Posterior vena cava (tissue), 2 donors: ENCODE results near the gene DNAH6. TPM values are rescaled to one million over a fixed set of nuclear protein-coding genes. Genes with fewer than 3 reads are reported as not detected.
"Not testable (repeated sequence)": the region's sequence is repeated elsewhere in the genome, so short reads cannot be mapped to it uniquely, and the experiment has no call there.

Experiments used
- DNase-seq: peaks from one replicate; pipeline ENCODE4 v3.0.0-alpha.2; 2020; ENCODE audit warnings: low spot score
- intact Hi-C, 2 donors: fragments of 100-400 bp; cut with DNase I; formaldehyde crosslinking; loops; one replicate each; pipeline versions ENCODE4 v1.14.1 to v1.14.2; 2022 to 2023
- total RNA-seq, 2 donors: library from RNA; stranded (reverse); fragmentation: NEBNext Ultra II Directional; extraction: Animal tissue kit (Norgen Biotek cat#: 25700); gene quantifications; one replicate each; pipeline ENCODE4 v1.2.1, GENCODE V29; 2021
- donor health status: DM: yes; HTN: yes; CAD: no.
- donor health status: DM: yes; HTN: yes; CAD: no.

DNAH6 gene
- total RNA-seq, 2 donors from 2014 or later = 0.24 to 0.46 TPM

DNA sequence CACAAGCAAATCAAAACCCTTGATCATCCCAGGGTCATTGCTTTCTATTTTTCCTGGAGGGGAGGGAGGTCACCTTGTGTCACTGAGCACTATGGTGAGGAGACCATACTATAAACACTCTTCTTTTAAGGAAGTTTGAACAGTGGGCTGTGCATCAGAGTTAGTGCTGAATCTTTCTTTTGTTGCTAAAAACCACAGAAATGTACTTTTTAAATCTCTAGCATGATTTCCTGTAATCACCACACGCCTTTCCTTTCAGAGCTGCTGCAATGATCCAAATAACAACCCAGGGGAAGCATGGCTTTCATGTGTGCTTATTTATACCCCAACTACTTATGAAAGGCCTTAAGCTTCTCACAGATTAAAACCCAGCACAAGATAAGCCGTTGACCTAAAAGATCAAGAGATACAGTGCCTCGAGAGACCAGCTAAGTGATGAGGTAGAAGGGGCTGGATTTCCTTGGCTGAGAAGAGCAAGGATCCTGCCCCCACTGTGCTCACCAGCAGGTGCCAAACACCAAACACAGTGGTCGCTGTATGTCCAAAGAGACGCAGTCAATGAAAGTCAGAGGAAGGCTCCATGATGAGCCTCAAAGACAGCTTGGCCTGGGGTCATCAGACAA is 329.9 kb downstream of the DNAH6 start:
- DNase-seq = no peak
- intact Hi-C loops = no loop called here

DNA sequence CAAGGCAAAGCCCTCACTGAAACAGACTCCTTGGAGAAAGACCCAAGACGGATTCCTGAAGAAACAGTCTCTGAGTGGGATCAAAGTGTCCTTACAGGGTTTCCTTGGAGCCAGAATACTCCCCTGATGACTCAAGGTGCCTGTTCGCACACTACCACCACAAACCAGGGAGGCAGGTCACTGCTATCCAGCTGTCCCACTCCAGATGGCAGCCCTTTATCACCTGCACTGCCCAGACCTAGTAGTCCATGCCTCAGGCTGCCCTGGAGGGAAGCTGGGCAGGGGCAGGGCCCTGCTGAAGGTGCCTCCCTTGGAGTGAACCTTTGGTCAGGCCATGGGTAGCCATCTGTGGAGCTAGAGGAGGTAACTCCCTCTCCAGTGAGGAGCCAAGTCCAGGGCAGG is 330.4 kb downstream of the DNAH6 start:
- intact Hi-C loops = no loop called here
- no peak for DNase-seq

DNA sequence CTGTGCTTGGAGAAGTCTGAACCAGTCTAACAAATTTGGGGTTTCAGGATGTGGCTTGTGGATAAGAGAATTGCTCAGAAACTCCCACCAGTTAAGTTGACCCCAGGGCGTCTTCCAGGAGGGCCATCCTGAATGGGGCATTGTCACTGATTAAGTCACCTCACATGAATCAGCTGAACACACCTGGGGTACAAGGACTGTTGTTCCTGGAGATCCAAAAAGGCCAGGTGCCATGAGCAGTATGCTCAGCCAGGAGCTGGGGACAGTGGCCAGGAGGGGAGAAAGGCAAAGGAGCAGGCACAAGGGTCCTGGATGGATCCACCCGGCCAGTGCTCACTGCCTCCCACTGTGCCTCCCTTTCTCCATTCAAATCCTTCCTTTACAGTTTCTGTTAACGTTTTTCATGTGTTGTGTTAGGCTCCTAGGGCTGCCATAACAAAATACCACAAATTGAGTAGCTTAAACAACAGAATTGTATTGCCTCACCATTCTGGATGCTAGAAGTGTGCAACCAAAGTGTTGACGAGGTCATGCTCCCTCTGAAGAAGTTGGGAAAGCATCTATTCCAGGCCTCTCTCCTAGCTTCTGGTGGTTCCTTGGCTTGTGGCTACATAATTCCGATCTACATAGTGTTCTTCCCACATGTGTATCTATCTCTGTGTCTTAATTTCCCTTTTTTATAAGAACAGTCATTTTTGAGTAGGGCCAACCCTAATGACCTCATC is 331.2 kb downstream of the DNAH6 start:
- intact Hi-C loops = no loop called here

DNA sequence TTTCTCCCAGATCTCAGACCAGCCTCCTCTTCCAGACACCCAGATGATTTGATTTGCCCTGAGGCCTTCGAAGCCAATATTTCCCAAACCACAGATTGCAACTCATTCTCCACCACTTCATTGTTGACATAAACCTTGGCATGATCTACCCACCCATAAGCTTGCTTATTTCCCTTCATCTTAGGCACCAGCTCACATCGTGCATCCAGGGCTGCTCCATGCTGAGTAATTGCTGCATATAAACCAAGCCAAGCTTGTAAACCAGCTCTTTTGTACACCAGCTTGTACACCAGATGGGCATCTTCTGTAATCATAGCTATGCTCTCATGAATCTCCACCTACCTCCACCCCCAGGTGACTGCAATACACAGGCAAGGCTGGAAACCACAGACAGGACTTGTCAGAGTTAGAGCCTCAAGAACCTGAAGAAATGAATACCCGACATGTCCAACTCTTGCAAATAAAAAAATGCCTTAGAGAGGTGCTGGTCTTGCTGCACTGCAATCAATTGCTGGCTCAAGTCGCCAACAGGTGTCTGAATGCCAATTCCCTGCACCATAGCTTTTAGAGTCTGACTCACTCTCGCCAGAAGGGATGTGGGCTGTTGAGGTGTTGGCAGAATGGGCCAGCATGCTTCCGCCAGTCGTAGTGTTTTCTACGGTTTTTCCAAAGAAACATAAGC is 333.1 kb downstream of the DNAH6 start:
- intact Hi-C loops = no loop called here
- no peak for DNase-seq

More for the DNA sequence above, 331.2 kb downstream of the DNAH6 start:
- DNase-seq = no peak

DNA sequence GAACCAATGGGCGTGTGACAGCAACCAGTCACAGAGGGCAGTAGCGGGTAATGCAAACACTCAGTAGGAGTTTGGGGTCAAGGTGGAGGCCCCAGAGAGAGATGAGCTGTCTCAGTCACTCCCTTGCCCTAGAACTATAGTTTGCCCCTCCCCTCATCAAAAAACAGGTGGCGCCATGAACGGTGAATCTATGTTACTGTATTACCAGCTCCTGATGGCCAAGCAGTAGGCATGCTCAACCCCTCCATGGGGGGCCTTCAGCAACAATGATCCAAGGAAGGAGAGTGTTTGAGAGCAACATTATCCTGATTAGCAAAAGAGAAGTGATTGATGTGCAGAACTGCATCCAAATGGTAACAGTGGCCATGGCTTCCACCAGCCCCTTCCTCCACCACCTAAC is 334.2 kb downstream of the DNAH6 start:
- no peak for DNase-seq
- intact Hi-C loops = no loop called here

DNA sequence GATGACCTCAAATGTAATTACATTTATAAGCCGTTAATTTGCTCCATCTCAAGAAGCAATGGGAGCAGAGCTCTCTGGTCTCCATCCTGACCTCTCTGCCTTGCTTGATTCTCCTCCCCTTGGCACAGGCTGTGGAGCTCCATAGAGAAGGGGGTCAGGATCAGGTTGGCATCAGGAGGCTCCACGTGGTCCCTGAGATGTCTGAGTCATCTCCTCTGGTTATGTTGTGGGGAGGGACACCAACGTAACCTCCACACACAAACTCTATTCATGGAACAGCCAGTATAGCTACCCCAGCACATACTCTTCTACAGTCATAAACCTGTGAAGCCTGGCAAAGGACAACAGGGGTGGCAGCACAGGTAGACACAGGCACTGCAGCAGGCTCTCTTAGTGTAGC is 335.6 kb downstream of the DNAH6 start:
- intact Hi-C loops = no loop called here
- DNase-seq = no peak

DNA sequence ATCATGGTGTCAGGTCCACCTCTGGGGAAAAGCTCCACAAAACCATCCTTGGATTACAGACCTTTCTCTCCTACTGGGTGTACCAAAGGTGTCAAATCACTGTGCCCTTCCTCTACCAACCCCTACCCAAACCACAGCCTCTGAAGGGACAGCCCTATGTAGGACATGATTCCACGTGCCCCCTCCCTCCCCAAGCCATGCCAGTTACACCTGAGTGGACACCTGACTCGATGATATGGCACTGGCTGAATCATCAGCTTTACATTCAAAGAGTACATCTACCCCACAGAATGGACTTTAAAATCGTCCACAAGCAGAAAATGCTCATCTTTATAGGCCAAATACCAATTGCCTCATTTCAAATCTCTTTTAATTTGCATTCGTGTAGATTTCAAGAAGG is 338.6 kb downstream of the DNAH6 start:
- no peak for DNase-seq
- intact Hi-C loops = no loop called here

DNA sequence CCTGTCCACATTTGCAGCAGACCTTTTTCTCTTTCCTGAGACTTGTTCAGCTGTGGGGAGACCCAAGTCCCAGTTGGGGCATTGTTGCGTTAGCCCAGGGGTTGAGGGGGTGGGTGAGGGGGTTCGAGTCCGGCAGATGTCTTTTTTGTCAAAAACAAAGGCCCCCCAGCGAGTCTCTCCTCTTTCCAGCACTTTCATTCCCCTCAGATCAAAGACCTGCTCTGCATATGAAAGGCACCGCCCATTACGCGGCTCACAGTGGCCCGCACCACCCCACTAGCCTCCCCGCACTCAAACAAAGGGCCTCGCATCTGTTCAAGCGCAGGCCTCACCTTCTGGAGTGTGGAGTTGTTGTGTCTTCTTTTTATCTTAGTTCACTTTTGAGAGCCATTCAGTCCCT is 339.4 kb downstream of the DNAH6 start:
- intact Hi-C loops = no loop called here
- no peak for DNase-seq

DNA sequence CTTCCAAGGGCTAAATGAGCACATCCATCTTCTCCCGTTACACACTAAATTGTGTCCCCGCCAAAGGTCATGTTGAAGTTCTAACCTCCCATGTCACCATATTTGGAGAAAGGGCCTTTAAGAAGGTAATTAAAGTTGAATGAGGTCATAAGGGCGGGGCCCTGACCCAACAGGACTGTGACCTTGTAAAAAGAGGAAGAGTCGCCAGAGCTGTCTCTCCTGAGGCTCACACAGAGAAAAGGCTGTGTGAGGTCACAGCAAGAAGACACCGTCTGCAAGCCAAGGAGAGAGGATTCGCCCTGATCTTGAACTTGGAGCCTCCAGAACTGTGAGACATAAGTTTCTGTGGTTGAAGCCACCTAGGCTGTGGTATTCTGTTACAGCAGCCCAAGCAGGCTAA is 340.5 kb downstream of the DNAH6 start:
- DNase-seq = no peak
- intact Hi-C loops = no loop called here

DNA sequence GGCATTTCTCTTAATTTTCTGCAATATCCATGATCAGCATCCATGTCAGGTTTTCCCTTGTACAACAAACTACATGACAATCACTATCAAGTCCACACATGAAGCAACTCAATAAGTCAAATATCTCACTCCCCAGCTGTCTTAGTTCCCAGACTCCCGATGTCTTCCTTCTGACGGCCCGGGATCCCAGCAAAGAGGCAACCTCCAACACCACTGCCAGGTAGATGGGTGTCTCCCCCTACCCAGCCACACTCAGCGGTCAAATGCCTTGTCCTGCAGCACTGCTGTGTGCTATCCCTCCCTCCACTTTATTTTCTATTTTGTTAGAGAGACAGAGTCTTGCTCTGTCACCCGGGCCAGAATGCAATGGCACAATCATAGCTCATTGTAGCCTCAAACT is 341.3 kb downstream of the DNAH6 start:
- DNase-seq = no peak
- intact Hi-C loops = no loop called here

DNA sequence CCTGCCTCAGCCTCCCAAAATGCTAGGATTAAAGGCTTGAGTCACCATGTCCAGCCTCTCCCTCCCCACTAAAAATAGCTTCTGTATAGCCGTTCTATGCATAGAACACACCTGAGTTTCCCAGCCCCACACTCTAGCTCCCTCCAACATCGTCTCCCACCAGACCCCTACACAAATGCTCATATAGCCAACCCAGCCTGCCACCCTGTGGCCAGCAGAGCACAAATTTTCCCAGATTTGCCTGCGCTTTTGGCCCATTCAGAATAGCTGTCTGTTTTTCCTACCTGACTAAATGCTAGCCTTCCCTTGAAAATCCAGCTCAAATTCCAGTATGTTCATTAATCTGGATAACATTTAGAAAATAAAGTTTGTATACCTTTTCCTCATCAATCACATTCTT is 341.8 kb downstream of the DNAH6 start:
- intact Hi-C loops = no loop called here
- no peak for DNase-seq

DNA sequence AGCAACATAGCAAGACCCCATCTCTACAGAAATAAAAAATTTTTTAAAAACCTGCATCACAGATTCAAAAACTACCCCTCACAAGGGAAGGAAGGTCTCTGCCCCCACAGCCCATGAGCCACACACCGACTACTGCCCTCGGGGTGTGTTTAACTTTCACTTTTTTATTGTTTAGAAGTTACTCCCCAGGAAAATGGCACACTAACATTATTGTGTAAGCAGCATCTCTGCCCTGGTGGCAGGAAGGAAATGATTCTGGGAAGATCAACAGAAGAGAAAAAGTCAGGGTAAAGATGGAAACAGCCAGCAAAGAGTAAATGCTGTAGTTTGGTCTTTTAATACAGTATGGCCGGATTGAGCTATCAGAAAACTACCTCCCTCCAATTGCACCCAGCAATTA is 342.6 kb downstream of the DNAH6 start:
- intact Hi-C loops = no loop called here
- no peak for DNase-seq

DNA sequence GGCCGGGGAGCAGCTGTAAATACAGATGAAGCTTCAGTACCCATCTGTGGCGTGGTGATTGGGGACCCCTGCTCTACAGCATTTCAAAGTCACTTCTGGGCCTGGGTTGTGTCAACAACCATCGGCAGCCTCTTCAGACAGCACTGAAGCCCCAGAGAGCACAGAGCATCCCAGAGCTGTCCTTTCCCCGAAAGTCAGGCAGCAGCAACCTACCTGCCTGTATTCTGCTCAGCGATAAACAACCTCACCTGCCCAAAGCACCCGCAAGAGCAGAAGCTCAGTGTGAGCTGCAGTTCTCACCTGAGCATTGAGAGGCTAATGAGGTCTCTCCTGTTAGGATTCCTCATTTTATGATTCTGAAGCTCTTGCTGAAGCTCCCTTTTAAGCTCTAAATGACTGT is 345.2 kb downstream of the DNAH6 start:
- intact Hi-C loops = no loop called here
- DNase-seq = no peak

DNA sequence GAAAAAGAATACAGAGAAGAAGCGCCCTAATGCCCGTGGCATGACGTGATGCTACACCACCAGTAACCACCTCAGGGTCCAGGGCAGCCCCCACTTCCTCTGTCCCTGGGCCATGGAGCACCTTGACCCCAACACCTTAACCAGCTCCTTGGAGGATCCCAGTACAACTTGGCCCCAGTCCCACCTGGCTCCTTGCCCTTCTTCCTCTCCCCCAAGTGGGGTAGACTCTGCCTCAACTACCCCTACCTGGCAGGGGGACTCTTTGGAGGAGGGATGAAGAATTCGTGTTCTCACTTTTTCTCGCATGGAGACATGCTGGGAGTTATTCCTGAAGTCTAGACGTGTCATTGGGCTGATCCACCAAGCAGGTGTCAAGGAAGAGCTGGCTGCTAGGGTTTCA is 345.7 kb downstream of the DNAH6 start:
- DNase-seq = no peak
- intact Hi-C loops = no loop called here

DNA sequence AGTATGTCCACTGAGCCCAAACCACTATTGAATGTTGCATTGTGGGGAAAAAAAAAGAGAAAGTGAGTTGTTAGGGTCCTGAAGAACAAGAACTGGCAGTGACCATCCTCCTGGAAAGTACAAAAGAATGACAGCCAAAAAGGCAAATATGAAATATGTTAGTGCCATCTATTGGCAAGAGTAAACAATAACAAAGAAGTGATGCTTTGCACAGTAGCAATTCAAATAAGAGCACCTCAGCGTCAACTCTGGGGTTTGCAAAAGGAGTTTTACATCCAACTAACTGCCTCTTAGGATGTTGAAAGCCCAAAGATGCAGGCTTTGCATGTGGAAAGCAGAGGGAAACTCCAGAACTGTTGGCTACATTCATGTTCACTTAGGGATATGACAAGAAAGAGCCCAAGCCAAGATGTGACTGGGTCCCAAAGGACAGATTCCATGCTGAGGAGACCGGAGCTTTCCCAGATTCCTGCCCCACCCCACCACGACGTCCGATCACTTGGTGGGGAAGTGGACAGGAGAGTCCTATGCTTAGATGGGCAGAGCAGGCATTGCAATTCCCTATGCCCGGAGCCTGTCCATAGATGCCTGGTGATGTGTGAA is 349.0 kb downstream of the DNAH6 start:
- no peak for DNase-seq

DNA sequence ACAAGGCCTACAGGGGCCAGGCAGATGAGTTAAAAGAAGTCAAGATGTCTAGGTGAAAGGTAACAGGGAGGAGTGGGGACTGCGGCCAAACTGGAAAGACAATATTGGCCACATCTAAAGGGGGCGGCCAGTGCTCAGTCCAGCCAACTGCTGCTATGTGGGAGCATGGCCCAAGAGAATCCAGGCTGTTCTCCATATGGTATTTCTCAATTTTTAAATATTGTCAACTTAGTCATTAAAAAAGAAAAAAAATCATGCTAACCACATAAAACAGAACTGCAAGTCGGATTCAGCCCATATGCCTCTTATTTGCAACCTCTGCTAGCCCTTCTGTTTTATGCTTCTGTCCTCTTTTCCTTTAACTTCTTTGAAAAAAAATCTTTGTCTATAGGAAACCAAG is 349.8 kb downstream of the DNAH6 start:
- DNase-seq = no peak
- intact Hi-C loops = no loop called here

More for the DNA sequence above, 349.0 kb downstream of the DNAH6 start:
- intact Hi-C loops = no loop called here

DNA sequence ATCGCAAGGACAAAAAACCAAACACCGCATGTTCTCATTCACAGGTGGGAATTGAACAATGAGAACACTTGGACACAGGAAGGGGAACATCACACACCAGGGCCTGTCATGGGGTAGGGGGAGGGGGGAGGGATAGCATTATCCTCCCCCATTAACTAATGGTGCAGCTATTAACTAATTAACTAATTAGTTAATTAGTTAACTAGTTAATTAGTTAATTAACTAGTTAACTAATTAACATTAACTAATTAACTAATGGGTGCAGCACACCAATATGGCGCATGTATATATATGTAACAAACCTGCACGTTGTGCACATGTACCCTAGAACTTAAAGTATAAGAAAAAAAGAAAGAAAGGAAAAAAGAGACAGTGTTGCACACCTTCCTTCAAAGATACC is 352.0 kb downstream of the DNAH6 start:
- DNase-seq, intact Hi-C loops: not testable (repeated sequence)
